ENCODE results near the gene EFHC2.
A peak's percentile ranks its signal among the peaks of the same experiment; 100 is the strongest.
"Not testable (repeated sequence)": the region's sequence is repeated elsewhere in the genome, so short reads cannot be mapped to it uniquely, and the experiment has no call there.

The EFHC2 gene

DNA sequence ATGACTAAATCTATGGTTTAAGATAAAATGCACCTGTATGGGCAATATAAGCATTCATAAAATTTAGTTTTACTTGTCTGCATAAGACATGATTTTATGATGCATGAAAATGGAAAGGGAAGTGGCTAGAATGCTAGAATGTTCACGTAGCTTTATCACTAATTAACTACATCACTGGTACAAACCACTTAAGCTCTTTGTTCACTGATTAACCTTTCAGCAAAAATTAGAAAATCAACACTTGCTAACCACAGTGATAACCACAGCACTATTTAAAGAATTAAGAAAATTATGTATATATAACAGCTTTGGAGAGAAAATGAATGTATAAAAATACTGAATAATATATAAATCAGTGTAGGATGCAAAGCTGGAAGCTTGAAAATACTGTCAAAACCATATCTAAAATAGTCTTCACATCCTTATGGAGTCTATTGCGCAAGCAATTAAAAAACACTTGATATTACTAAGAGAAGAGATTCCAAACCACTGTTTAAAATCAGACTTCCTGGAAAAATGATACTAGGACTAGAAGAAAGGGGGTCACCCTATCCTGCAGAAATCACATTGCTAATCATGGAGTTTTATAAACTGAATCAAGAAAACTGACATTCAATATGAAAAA lies 51.9 kb downstream of the EFHC2 start:
- no peak for DNase-seq

DNA sequence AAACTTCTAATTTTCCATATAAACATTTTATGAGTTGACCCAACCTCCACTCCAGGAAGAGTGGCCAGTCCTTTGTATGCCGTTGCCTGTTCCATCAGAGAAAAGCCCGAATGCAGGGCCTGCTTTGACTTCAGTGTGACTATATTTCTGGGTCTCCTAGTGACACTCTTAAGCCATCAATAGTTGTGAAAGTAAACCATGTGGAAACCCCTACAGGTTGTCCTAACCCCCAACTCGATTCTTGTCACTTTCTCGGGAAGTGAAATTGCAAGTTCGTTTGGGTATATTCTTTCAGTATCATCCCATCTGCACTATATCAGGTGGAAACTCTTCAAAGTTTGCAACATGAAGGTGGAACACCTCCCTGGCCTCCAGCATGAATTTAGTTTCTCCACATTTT lies 52.8 kb downstream of the EFHC2 start:
- no peak for DNase-seq

GRCh38 chrX:44282753-44283152 lies 60.7 kb downstream of the EFHC2 start:
- no peak for DNase-seq

DNA sequence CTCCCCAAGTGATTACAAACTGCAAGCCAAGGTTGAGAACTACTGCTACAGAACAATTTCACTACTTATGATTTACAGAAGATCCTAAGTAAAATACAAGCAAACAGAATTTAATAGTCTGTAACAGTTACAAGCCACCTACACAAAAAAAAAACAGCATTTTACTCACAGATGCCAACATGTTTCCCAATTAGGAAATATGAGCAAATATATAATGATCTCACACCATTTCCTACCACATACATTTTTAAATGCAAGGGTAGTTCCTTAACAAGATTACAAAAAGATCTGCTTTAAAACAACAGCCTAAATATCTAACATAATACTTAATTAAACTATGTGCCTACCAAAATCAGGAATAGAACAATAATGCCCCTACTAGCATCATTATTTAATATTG lies 63.4 kb downstream of the EFHC2 start:
- DNase-seq = no peak

- no peak for DNase-seq
Observed at GRCh38 chrX:44274096-44274495, 69.4 kb downstream of the EFHC2 start.

GRCh38 chrX:44267861-44268260 lies 75.6 kb downstream of the EFHC2 start:
- no peak for DNase-seq

- DNase-seq = no peak
Observed at GRCh38 chrX:44267116-44267515, 76.4 kb downstream of the EFHC2 start.

- DNase-seq = no peak
Observed at GRCh38 chrX:44265559-44265958, 77.9 kb downstream of the EFHC2 start.

DNA sequence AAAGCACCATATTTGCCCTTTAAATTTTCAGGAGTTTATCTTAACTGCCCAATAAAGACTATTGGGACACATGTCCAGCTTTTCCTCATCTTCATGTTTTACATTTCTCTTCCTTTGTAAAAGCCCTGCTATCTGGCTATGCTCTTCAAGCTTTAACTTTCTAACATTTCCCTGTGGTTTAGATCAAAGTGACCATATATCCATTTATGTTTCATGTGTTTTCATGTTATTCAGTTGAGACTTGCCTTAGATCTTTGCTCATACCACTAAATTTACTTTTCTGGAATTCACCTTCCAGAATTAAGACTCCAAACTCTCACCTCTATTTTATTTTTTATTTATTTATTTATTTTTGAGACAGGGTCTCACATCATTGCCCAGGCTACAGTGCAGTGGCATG lies 78.5 kb downstream of the EFHC2 start:
- no peak for DNase-seq

DNA sequence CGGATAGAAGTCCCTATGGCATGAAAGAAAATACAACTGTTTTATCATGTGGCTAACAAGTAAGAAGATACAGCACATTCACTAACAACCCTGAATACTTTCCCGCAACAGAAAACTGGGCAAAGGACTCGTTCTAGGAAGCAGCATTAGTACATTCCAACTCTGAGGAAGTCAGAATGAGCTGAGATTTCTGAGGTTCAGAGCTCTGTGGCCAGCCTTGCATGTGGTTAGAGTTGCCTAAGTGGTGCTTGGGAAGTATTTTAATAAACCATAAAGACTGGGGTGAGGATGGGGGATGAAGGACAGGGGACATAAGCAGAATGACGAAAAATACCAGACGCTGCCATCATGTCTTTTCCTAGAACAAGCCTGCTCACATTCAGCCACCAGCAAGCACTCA lies 82.2 kb downstream of the EFHC2 start:
- no peak for DNase-seq

DNA sequence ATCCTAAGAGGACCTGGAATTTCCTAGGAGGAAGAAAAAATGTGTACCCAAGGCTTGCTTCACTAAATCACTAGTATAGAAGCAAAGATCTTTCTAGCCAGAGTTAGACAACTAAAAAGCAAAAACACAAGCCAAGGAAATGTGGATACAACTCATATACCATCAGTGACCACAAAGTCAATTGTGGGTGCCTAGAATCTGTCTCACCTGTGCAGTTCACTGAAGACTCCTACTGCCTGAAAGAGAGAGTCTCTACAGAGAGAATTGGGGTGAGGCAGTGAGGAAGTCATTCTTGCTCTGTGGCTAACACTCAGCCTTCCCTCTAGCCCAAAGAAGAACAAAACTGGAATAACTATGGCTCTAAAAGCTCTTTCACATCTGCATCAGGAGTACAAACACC lies 82.9 kb downstream of the EFHC2 start:
- DNase-seq = no peak

GRCh38 chrX:44255742-44256141 lies 87.7 kb downstream of the EFHC2 start:
- DNase-seq = not testable (repeated sequence)

DNA sequence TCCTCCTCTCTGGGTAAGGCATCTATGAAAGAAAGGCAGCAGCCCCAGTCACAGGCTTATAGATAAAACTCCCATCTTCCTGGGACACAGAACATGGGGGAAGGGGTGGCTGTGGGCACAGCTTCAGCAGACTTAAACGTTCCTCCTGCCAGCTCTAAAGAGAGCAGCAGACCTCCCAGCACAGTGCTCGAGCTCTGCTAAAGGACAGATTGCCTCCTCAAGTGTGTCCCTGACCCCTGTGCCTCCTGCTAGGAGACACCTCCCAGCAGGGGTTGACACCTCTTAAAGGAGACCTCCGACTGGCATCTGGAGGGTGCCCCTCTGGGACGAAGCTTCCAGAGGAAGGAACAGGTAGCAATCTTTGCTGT lies 89.9 kb downstream of the EFHC2 start:
- no peak for DNase-seq

GRCh38 chrX:44252688-44253574 lies 90.5 kb downstream of the EFHC2 start:
- peak in 2 of 3 experiments; percentile 42 to 66 for DNase-seq

- no peak for DNase-seq
Observed at GRCh38 chrX:44247468-44247867, 96.0 kb downstream of the EFHC2 start.

DNA sequence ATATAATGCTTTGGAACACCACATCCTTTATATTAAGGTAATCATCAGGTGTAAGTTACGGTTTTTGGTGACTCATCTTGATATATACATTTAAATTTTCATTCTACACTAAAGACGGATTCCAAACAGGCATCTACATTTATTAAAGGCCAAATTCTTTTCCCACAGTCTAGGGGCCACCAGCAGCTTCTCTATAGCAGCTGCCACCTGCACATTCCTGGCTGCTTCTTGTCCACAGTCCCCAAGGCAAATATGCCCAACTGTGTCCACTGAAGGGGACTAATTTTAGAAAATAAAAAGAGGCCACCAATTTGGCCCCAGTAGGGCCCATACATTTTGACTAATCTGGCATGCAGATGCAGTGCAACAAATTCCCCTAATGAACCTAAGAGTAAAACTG lies 96.6 kb downstream of the EFHC2 start:
- no peak for DNase-seq

DNA sequence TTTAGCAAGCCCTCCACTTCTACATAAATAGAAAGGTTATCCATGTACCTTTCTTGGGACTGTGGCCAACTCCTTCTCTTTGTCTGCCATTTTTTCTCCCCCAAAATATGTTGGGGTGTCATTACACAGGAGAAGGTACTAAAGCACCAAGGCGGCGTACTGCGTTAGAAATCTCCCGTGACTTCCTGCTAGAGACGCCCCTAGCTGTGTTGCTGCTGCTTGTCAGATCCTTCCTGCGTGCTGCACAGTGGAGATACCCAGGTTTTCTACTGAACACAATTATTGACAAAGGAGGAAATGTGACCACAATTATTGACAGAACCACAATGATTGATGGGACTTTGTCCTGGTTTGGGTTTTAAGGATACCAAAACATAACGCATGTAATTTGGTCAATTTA lies 97.7 kb downstream of the EFHC2 start:
- DNase-seq = no peak

DNA sequence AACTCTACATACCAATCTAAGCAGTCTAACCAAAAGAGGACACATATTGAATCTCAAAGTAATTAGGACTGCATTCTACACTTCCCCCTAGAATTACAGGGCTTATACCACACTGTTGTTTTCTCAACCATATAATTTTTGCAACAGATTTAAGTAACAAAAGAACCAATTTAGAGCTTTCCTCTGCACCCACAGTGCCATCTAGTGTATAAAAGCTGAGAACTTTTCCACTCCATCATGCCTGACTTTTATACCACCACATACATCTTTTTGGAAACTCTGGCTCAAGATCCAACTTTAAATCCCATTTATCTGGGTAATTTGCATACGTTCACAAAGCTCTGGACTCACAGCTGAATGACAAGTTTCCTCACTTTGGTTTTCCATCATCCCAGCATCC lies 99.5 kb downstream of the EFHC2 start:
- DNase-seq = peak in 1 of 3 experiments; percentile 47

DNA sequence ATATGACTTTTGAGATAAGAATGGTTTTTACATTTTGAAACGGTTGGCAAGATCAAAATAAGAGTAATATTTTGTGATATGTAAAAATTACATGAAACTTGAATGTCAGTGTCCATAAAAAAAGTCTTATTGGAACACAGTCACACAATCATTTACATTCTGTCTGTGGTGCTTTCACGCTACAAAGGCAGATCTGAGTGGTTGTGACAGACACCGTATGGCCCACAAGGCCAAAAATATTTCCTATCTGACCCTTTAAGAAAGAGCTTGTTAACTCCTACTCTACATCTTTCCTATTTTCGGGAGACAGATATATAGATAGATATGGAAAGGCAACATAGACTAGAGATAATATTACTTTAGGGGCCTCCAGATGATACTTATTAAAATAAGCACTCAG lies 101.9 kb downstream of the EFHC2 start:
- DNase-seq = no peak

- no peak for DNase-seq
Observed at GRCh38 chrX:44240036-44240435, 103.4 kb downstream of the EFHC2 start.

- DNase-seq = no peak
Observed at GRCh38 chrX:44239036-44239435, 104.4 kb downstream of the EFHC2 start.

- no peak for DNase-seq
Observed at GRCh38 chrX:44235534-44235933, 107.9 kb downstream of the EFHC2 start.

DNA sequence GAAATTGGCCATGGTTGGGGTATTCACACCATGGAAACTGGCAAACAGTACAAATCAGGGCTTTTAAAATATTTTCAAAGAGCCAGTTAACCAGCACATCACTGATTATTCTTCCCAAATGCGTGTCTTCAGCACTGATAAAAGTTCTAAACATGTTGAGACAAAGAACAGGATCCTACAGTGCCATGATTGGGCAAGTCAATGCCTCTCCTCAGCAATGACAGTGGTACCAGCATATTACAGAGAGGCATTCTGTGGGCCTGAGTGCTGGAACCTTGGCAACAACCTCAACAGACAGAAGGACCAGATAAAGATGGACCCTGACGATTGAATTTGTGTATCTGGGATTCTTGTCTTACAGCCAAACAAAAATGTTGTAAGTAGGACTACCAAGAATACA lies 108.9 kb downstream of the EFHC2 start:
- no peak for DNase-seq

DNA sequence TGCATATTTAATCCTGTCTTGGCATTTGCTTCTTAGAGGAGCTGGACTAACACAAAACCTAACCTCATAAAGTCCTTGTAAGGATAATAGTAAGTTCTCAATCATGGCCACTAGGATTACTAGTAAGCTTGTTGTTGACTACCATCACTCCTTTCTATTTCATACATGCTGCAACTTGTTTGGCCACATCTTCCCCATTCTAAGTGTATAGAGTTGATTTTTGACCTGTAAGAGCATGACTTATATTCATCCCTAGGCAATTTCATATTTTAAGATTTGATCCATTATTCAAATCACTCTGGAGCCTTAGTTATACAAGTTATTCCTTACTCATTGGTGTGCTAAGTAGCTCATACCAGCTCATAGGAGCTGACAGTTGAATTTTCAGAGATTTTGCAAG lies 109.4 kb downstream of the EFHC2 start:
- DNase-seq = no peak

- no peak for DNase-seq
Observed at GRCh38 chrX:44232081-44232480, 111.4 kb downstream of the EFHC2 start.

All from NCI-H1417 (cell line).